ENCODE results near the gene PTPRB.

- TF ChIP-seq, protein P1, sequence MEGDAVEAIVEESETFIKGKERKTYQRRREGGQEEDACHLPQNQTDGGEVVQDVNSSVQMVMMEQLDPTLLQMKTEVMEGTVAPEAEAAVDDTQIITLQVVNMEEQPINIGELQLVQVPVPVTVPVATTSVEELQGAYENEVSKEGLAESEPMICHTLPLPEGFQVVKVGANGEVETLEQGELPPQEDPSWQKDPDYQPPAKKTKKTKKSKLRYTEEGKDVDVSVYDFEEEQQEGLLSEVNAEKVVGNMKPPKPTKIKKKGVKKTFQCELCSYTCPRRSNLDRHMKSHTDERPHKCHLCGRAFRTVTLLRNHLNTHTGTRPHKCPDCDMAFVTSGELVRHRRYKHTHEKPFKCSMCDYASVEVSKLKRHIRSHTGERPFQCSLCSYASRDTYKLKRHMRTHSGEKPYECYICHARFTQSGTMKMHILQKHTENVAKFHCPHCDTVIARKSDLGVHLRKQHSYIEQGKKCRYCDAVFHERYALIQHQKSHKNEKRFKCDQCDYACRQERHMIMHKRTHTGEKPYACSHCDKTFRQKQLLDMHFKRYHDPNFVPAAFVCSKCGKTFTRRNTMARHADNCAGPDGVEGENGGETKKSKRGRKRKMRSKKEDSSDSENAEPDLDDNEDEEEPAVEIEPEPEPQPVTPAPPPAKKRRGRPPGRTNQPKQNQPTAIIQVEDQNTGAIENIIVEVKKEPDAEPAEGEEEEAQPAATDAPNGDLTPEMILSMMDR (IDR thresholded peaks at IDR 0.05): no peak
- no peak for TF ChIP-seq POLR2A (IDR thresholded peaks at IDR 0.05)
These were observed 107.6 kb downstream of the PTPRB start for GRCh38 chr12:70529647-70530046.
